ENCODE data around the gene MTMR12. TPM values are rescaled to one million over a fixed set of nuclear protein-coding genes. Genes with fewer than 3 reads are reported as not detected.
"Not testable (repeated sequence)": the region's sequence is repeated elsewhere in the genome, so short reads cannot be mapped to it uniquely, and the experiment has no call there.

MTMR12 gene
- total RNA-seq, 2 experiments from 2014 or later: 24.0 to 24.9 TPM

DNA sequence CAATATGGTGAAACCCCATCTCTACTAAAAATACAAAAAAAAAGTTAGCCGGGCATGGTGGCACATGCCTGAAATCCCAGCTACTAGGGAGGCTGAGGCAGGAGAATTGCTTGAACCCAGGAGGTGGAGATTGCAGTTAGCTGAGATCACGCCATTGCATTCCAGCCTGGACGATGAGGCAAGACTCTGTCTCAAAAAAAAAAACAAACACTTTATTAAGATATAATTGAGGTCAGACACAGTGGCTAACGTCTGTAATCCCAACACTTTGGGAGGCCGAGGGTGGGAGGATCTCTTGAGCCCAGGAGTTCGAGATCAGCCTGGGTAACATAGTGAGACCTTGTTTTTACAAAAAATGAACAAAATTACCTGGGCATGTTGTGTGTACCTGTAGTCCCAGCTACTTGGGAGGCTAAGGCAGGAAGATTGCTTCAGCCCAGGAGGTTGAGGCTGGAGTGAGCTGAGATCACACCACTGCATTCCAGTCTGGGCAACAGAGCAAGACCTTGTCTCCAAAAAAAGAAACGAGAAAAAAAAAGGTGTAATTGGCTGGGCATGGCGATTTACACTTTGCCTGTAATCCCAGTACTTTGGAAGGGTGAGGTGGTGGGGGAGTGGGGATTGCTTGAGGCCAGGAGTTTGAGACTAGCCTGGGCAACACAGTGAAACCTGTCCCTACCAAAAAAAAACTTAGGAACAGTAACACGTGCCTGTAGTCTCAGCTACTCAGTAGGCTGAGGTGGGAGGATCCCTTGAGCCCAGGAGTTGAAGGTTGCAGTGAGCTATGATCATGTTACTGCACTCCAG lies 16.6 kb downstream of the MTMR12 start:
- not testable (repeated sequence) for H3K27ac Mint-ChIP-seq, H3K27me3 Mint-ChIP-seq, H3K9me3 Mint-ChIP-seq, H3K4me3 Mint-ChIP-seq, DNase-seq
- Mint-ChIP-seq H3K36me3 (peaks cover 31% of the 10 kb centered on the region), H3K4me1 (peaks cover 41% of the 10 kb centered on the region)

DNA sequence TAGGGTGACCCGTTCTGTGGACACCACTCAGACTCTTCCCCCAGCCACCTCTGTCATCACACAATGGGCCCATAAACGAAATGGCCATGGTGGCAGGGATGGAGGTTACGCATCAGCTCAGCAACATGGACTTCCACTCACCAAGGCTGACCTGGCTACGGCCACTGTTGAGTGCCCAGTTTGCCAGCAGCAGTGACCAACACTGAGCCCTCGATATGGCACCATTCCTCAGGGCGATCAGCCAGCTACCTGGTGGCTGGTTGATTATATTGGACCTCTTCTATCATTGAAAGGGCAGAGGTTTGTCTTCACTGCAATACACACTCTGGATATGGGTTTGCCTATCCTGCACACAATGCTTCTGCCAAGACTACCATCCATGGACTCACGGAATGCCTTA lies 21.1 kb downstream of the MTMR12 start:
- no peaks in the 10 kb centered on the region for H3K9me3 Mint-ChIP-seq
- H3K27me3 Mint-ChIP-seq: no peaks in the 10 kb centered on the region
- no peak for DNase-seq
- peaks cover 18% of the 10 kb centered on the region for H3K4me1 Mint-ChIP-seq
- peaks cover 26% of the 10 kb centered on the region for H3K36me3 Mint-ChIP-seq
- no peak overlapping the region for H3K4me3 Mint-ChIP-seq
- no peak overlapping the region for H3K27ac Mint-ChIP-seq

DNA sequence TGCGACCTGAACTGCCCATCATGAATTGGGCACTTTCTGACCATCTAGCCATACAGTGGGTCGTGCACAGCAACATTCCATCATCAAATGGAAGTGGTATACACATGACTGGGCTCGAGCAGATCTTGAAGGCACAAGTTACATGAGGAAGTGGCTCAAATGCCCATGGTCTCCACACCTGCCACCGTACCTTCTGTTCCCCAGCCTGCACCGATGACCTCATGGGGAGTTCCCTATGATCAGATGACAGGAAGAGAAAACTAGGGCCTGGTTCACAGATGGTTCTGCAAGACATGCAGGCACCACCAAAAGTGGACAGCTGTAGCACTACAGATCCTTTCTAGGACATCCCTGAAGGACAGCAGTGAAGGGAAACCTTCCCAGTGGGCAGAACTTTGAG lies 21.8 kb downstream of the MTMR12 start:
- Mint-ChIP-seq H3K27me3 (no peaks in the 10 kb centered on the region), H3K4me3 (no peak overlapping the region), H3K9me3 (no peaks in the 10 kb centered on the region), H3K36me3 (peaks cover 22% of the 10 kb centered on the region), H3K27ac (no peak overlapping the region), H3K4me1 (peaks cover 18% of the 10 kb centered on the region)
- DNase-seq: no peak

DNA sequence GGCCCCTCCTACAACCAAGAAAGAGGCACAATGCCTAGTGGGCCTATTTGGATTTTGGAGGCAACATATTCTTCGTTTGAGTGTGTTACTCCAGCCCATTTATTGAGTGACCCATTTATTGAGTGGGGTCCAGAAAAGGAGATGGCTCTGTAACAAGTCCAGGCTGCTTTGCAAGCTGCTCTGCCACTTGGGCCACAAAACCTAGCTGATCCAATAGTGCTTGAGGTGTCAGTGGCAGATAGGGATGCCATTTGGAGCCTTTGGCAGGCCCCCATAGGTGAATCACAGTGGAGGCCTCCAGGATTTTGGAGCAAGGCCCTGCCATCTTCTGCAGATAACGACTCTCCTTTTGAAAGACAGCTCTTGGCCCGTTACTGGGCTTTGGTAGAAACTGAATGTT lies 22.2 kb downstream of the MTMR12 start:
- peaks cover 19% of the 10 kb centered on the region for H3K4me1 Mint-ChIP-seq

DNA sequence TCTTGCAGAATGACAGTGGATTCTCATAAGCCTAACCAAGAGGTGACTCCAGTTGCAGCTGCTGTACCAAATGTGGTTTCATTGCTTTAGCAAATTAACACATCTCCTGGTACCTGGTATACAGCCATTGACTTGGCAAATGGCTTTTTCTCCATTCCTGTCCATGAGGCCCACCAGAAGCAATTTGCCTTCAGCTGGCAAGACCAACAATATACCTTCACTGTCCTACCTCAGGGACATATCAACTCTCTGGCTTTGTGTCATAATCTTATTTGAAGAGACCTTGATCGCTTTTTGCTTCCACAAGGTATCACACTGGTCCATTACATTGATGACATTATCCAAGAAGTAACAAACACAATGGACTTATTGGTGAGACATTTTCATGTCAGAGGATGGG lies 22.8 kb downstream of the MTMR12 start:
- peaks cover 20% of the 10 kb centered on the region for H3K4me1 Mint-ChIP-seq
- not testable (repeated sequence) for H3K4me3 Mint-ChIP-seq

More for the DNA sequence above, 22.2 kb downstream of the MTMR12 start:
- peaks cover 24% of the 10 kb centered on the region for H3K36me3 Mint-ChIP-seq
- not testable (repeated sequence) for DNase-seq, H3K9me3 Mint-ChIP-seq, H3K27me3 Mint-ChIP-seq, H3K27ac Mint-ChIP-seq, H3K4me3 Mint-ChIP-seq

DNA sequence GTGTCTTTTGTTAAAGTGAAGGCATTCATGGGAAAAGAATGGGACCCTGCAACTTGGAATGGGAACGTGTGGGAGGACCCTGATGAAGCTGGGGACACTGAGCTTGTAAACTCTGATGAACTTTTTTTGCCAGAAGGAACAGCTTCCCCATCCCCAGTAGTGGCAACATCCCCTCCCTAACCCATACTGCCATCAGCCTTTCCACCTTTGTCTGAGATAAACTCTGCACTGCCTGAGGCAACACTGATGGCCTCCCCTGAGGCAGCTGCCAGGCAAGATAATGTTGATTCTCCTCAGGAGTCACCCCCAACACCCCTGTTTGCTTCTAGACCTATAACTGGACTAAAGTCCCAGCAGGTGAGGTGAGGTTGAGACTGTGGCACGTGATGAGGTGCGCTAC lies 24.6 kb downstream of the MTMR12 start:
- H3K27me3 Mint-ChIP-seq, H3K27ac Mint-ChIP-seq: not testable (repeated sequence)

More for the DNA sequence above, 22.8 kb downstream of the MTMR12 start:
- not testable (repeated sequence) for H3K27ac Mint-ChIP-seq, DNase-seq, H3K27me3 Mint-ChIP-seq, H3K9me3 Mint-ChIP-seq
- peaks cover 25% of the 10 kb centered on the region for H3K36me3 Mint-ChIP-seq

DNA sequence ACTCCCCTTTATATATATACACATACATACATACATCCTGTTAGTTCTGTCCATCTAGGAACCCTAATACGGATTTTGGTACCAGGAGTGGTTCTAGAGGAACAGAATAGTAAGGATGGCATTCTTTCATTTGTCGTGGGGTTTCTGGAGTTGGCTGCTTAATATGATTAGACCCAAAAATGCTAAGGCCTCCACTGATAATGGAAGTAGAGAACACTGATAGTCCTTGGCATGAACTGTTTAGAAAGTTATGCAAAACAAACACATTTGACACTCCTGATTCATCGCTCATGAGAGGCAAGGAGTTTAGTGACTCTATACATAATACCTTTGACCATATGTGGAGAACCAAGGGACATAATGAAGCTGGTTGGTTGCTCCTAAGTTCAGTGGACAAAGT lies 25.2 kb downstream of the MTMR12 start:
- DNase-seq, H3K27me3 Mint-ChIP-seq, H3K9me3 Mint-ChIP-seq, H3K4me3 Mint-ChIP-seq, H3K27ac Mint-ChIP-seq: not testable (repeated sequence)
- H3K4me1 Mint-ChIP-seq: peaks cover 26% of the 10 kb centered on the region
- peaks cover 19% of the 10 kb centered on the region for H3K36me3 Mint-ChIP-seq

More for the DNA sequence above, 24.6 kb downstream of the MTMR12 start:
- not testable (repeated sequence) for H3K4me3 Mint-ChIP-seq, DNase-seq, H3K9me3 Mint-ChIP-seq
- peaks cover 18% of the 10 kb centered on the region for H3K36me3 Mint-ChIP-seq
- H3K4me1 Mint-ChIP-seq: peaks cover 23% of the 10 kb centered on the region

DNA sequence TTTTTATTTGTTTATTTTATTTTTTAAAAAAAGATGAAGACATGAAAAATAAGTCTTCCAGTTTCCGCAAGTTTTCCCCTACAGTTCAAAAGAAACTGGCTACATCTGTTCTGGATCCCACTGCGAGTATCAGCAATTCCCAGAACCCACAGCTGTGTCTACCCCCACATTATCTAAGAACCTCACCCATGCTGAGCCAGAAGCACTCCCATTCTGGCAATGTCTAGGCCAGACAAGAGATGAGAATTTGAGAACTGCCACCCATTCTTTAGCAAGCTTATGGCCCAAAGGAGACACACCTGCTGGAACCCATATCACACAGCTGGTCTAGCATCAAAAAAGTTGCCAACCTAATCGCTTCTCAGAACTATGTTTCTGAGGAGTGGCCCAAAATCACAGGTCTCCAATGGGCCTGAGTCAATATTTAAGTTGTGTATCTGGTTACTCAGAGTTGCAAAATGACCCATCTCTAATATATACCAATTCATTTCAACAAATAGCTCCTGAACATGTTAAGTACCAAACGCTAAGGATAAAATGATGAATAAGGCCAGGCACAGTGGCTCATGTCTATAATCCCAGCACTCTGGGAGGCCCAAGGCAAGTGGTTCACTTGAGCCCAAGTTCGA lies 27.1 kb downstream of the MTMR12 start:
- Mint-ChIP-seq H3K9me3 (peaks cover 3% of the 10 kb centered on the region), H3K27me3 (no peaks in the 10 kb centered on the region), H3K27ac (no peak overlapping the region), H3K4me3 (no peak overlapping the region), H3K36me3 (peaks cover 24% of the 10 kb centered on the region), H3K4me1 (peaks cover 29% of the 10 kb centered on the region)
- no peak for DNase-seq

DNA sequence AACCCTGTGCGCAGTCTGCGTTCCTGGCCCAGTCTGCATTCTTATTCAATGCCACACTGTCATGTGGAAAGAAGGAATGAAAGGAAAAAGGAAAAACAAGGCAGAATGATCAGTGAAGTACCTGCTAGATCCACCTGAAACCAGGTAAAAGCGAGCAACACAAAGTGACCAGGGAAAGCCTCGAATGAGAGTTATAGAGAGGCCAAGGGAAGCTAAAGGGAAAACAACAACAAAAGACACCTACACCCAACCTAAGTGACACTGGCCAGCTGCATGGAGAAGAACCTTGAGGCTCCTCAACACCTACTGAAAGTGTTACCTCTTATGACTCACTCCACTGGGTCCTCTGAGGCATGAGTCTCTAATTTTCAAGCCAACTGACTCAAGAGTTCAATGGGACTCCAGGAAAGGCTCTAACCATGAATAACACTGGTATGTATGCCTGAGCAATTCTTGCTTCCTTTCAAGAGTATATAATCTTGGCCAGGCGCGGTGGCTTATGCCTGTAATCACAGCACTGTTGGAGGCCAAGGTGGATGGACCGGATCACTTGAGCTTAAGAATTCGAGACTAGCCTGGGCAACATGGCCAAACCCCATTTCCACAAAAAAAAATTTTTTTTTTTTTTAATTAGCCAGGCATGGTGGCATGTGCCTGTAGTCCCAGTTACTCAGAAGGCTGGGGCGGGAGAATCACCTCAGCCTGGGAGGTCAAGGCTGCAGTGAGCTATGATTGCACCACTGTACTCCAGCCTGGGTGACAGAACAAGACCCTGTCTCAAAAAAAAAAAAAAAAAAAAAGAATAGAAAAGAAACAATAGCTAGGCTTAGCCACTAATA lies 29.0 kb downstream of the MTMR12 start:
- DNase-seq: peak; percentile 10
- Mint-ChIP-seq H3K4me3 (no peak overlapping the region), H3K27me3 (no peaks in the 10 kb centered on the region), H3K27ac (peak overlapping the region; percentile 19), H3K9me3 (peaks cover 4% of the 10 kb centered on the region), H3K4me1 (peaks cover 30% of the 10 kb centered on the region), H3K36me3 (peaks cover 29% of the 10 kb centered on the region)

DNA sequence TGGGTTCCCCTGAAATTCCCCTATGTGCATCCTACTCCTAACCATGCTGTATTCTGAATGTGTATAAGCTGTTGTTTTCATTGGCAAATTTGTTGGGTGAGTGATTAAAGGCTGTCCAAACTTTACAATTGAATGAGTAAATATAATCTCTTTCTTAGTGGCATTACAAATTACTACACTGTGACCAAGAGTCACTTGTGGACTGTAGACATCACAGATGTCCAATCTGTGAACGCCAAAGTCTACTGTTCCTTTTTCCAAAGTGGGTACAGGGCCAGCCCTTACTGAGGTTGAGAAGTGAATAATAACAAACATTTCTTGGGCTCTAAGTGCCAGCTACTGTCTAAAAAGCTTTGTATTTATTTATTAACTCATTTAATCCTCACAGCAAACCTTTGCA lies 29.7 kb downstream of the MTMR12 start:
- Mint-ChIP-seq H3K9me3 (peaks cover 4% of the 10 kb centered on the region), H3K4me3 (no peak overlapping the region), H3K27me3 (no peaks in the 10 kb centered on the region), H3K4me1 (peaks cover 33% of the 10 kb centered on the region), H3K27ac (no peak overlapping the region), H3K36me3 (peaks cover 29% of the 10 kb centered on the region)
- no peak for DNase-seq

DNA sequence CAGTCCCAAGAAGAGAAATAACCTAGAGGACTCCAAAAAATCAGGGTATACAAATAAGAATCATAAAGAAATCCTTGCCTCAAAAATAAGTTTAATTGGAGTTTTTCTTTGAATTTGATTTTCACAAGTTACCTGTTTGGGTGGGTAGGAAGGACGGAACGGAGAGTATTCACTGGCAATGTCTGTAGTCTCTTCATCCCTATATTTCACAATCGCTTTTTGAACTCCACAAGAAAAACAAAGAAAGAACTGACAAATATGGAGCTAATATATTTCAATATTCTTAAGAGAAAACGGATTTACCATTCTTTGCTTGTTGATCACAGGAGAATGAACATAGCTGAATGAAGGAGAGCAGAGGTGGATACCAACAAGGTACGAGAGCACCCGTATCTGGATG lies 30.1 kb downstream of the MTMR12 start:
- Mint-ChIP-seq H3K9me3 (peaks cover 4% of the 10 kb centered on the region), H3K4me3 (no peak overlapping the region), H3K27ac (no peak overlapping the region), H3K36me3 (peaks cover 30% of the 10 kb centered on the region), H3K4me1 (peaks cover 37% of the 10 kb centered on the region), H3K27me3 (no peaks in the 10 kb centered on the region)
- no peak for DNase-seq

DNA sequence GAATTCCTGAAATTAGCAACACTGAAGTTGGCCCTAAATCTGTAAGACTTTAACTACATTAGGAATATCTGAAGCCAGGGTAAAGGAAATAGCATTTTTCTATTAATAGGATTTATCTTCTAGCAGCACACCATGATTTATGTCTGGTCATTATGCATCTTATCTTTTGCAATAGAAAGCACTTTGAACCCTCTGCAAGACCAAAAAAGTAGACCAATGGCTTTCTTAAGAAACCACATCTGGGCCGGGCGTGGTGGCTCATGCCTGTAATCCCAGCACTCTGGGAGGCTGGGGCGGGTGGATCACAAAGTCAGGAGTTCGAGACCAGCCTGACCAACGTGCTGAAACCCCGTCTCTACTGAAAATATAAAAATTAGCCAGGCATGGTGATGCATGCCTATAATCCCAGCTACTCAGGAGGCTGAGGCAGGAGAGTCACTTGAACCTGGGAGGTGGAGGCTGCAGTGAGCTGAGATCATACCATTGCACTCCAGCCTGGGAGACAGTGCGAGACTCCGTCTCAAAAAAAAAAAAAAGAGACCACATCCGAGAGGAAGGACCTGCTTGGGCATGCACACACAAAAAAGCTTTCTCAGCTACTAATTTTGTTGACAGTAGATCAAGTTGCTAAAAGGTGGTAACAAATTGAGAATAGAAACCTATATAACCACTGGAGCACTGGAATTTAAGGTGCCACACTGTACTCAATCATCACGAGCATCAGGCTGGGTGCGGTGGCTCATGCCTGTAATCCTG lies 31.2 kb downstream of the MTMR12 start:
- Mint-ChIP-seq H3K36me3 (peaks cover 34% of the 10 kb centered on the region), H3K4me1 (peaks cover 44% of the 10 kb centered on the region)
- not testable (repeated sequence) for H3K9me3 Mint-ChIP-seq, H3K27ac Mint-ChIP-seq, DNase-seq, H3K27me3 Mint-ChIP-seq, H3K4me3 Mint-ChIP-seq

DNA sequence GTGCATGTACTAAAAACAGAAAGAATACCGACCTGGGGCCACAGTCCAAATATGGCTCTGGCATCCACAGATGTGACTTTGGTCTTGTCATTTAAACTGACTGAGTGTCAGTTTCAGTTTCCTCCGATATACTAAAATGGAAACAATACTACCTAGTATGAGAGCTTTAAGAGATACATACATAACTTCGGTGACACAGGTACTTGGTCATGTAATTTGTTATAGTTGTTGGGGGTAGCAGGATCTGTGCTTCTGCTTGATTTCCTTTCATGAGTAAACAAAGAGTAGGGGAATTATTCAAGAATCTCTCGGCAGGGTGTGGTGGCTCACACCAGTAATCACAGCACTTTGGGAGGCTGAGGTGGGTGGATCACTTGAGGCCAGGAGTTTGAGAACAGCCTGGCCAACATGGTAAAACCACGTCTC lies 32.1 kb downstream of the MTMR12 start:
- Mint-ChIP-seq H3K36me3 (peaks cover 32% of the 10 kb centered on the region), H3K27me3 (no peaks in the 10 kb centered on the region), H3K4me1 (peaks cover 47% of the 10 kb centered on the region), H3K9me3 (peaks cover 4% of the 10 kb centered on the region), H3K27ac (peak overlapping the region; percentile 87), H3K4me3 (no peak overlapping the region)
- peak; percentile 8 for DNase-seq

DNA sequence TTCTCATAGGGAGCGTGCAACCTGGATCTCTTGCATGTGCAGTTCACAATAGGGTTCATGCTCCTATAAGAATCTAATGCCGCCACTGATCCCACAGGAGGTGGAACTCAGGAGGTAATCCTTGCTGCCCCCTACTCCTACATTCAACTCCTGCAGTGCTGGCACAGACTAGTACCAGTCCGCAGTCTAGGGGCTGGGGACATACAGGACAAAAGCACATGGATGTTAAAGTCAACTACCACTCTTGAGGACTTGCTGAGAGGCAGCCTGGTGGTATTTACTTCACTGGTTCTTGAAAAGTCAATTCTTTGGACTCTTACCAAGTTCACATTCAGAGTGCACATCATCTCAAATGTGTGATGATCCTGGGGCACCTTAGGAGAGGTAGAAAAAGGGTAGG lies 33.0 kb downstream of the MTMR12 start:
- H3K36me3 Mint-ChIP-seq: peaks cover 30% of the 10 kb centered on the region
- peak overlapping the region; percentile 54 for H3K27ac Mint-ChIP-seq
- no peak overlapping the region for H3K4me3 Mint-ChIP-seq
- H3K27me3 Mint-ChIP-seq: no peaks in the 10 kb centered on the region
- H3K4me1 Mint-ChIP-seq: peaks cover 48% of the 10 kb centered on the region
- peaks cover 4% of the 10 kb centered on the region for H3K9me3 Mint-ChIP-seq
- DNase-seq: no peak
